Activated gamma-delta T cell treated with anti-CD3 and anti-CD28 coated beads, Interleukin-2, amount 50 U/mL, for 16 hours (primary cell): ENCODE results near the gene APEX1.
"Not testable (repeated sequence)": the region's sequence is repeated elsewhere in the genome, so short reads cannot be mapped to it uniquely, and the experiment has no call there.

ENCODE experiments used
- DNase-seq: peaks from one replicate; pipeline ENCODE4 v3.0.0-alpha.2; 2020; ENCODE audit warnings: low read depth

The APEX1 gene

GRCh38 chr14:20435582-20436362 lies 19.3 kb upstream of the APEX1 start, which contains the start of gene KLHL33:
Gene KLHL33, minus strand, starts transcription at chr14:20436166. Its CDS starts 355 bp downstream, at chr14:20435811.
- no peak for DNase-seq

- DNase-seq: no peak
Measured at GRCh38 chr14:20436363-20436755, 18.7 kb upstream of the APEX1 start.

GRCh38 chr14:20438664-20439063 lies 16.4 kb upstream of the APEX1 start:
- no peak for DNase-seq

- no peak for DNase-seq
Measured at GRCh38 chr14:20440465-20440864, 14.6 kb upstream of the APEX1 start.

- no peak for DNase-seq
Measured at GRCh38 chr14:20440882-20441281, 14.1 kb upstream of the APEX1 start.

GRCh38 chr14:20441461-20441860 lies 13.6 kb upstream of the APEX1 start:
- no peak for DNase-seq

GRCh38 chr14:20443650-20444049 lies 11.4 kb upstream of the APEX1 start:
- not testable (repeated sequence) for DNase-seq

GRCh38 chr14:20446889-20447288 lies 8.1 kb upstream of the APEX1 start:
- no peak for DNase-seq

GRCh38 chr14:20452831-20453230 lies 2.2 kb upstream of the APEX1 start:
- not testable (repeated sequence) for DNase-seq

GRCh38 chr14:20455355-20456300 lies 602 bp downstream of the APEX1 start:
- DNase-seq: no peak

GRCh38 chr14:20456971-20457370 lies 1.9 kb downstream of the APEX1 start:
- no peak for DNase-seq

- DNase-seq: no peak
Measured at GRCh38 chr14:20458031-20458789, 3.2 kb downstream of the APEX1 start.

- DNase-seq: no peak
Measured at GRCh38 chr14:20460458-20461224, 5.6 kb downstream of the APEX1 start.

GRCh38 chr14:20461225-20462141 lies 6.5 kb downstream of the APEX1 start, which contains the start of gene PIP4P1:
Gene PIP4P1, minus strand, starts transcription at chr14:20461434. Its CDS starts 109 bp downstream, at chr14:20461325.
- peak; percentile 98 for DNase-seq

GRCh38 chr14:20468764-20469241 lies 13.8 kb downstream of the APEX1 start:
- DNase-seq: no peak

GRCh38 chr14:20469242-20469889 lies 14.3 kb downstream of the APEX1 start, which contains the start of gene PNP:
Gene PNP, plus strand, starts transcription at chr14:20469406. Its CDS starts 119 bp downstream, at chr14:20469525.
- peak; percentile 71 for DNase-seq

- no peak for DNase-seq
Measured at GRCh38 chr14:20469890-20470602, 15.0 kb downstream of the APEX1 start.

GRCh38 chr14:20470603-20470901 lies 15.5 kb downstream of the APEX1 start:
- no peak for DNase-seq
